Vagina (tissue), 2 donors: ENCODE data around the gene ZFPL1.

Source experiments
- POLR2AphosphoS5 ChIP-seq, 2 donors: sonication (generic); formaldehyde crosslinking; IDR thresholded peaks; one replicate each; pipeline ENCODE4 v1.9.0; 2017; ENCODE audit warnings: antibody characterized with exemption in 2 of 2, mild to moderate bottlenecking in 2 of 2, low read depth in 1 of 2; ENCODE audit not compliant: insufficient read depth in 1 of 2
- TF ChIP-seq, protein P1 (sequence below), 3 experiments: fragments of 450-650 bp in 2 of 3; fragments of 200-600 bp in 1 of 3; sonication (generic) in 1 of 3; IDR thresholded peaks; one replicate each; pipeline ENCODE4 v1.5.1; 2017 to 2019; ENCODE audit warnings: antibody characterized with exemption in 3 of 3, mild to moderate bottlenecking in 2 of 3, moderate library complexity in 2 of 3

DNA sequence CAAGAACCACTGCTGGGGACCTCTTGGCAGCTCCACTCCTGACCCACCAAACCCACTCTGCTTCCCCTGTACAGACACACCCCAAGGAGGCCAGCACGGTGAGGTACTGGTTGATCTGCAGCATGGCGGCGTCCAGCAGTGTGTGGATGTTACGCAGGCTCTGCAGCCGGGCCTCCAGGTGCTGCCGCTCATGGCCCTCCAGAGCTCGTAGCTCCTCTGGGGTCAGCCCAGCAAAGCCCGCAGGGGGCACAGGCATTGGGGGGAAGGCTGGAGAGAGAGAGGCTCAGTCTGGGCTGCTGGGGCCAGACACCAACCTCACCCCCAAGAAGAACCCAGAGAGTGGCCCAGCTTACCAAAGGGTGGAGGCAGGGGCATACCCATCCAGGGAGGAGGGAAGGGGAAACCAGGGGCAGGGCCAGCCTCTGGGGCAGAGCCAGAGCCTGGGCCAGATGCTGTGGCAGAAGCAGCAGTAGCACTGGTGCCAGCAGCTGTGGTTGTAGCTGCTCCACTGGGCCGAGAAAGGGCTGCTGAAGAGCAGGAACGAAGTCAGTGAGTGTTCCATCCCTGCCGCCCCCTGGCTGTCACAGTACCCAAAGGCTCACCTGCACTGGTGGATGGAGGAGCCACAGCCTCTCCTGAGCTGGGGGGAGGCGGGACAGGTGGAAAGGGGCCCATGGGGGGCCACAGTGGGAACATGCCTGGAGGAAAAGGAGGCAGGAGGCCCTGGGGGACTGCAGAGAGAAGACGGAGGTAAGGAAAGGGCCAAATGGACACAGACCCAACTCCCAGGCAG lies 45.8 kb downstream of the ZFPL1 start:
- no peak for TF ChIP-seq POLR2AphosphoS5 (IDR thresholded peaks at IDR 0.05; ENCODE audit: insufficient read depth in 1 of 2, low read depth in 1 of 2)
- TF ChIP-seq, protein P1, sequence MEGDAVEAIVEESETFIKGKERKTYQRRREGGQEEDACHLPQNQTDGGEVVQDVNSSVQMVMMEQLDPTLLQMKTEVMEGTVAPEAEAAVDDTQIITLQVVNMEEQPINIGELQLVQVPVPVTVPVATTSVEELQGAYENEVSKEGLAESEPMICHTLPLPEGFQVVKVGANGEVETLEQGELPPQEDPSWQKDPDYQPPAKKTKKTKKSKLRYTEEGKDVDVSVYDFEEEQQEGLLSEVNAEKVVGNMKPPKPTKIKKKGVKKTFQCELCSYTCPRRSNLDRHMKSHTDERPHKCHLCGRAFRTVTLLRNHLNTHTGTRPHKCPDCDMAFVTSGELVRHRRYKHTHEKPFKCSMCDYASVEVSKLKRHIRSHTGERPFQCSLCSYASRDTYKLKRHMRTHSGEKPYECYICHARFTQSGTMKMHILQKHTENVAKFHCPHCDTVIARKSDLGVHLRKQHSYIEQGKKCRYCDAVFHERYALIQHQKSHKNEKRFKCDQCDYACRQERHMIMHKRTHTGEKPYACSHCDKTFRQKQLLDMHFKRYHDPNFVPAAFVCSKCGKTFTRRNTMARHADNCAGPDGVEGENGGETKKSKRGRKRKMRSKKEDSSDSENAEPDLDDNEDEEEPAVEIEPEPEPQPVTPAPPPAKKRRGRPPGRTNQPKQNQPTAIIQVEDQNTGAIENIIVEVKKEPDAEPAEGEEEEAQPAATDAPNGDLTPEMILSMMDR (IDR thresholded peaks at IDR 0.05): no peak
